ENCODE results near the gene AGT.
"Not testable (repeated sequence)": the region's sequence is repeated elsewhere in the genome, so short reads cannot be mapped to it uniquely, and the experiment has no call there.

Gene AGT

DNA sequence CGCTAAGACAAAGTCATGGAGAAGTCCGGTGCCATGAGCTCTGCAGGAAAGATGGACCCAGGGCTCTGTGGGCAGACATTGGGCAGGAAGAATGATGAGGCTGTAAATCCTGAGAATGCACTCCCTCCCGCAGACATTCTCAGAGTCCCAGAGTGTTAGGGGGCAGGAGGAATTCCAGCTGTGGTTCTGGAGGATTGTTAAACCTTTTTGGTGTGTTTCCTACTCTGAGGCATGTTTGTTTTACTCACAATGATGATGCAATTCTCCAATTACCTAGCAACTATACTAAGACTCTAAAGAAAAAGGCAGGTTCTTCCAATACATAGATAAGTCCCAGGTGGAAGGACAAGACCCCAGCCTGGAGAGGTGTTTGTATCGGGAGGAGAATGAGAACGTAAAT lies 30.5 kb upstream of the AGT start:
- DNase-seq (ENCODE audit: low spot score) = no peak

DNA sequence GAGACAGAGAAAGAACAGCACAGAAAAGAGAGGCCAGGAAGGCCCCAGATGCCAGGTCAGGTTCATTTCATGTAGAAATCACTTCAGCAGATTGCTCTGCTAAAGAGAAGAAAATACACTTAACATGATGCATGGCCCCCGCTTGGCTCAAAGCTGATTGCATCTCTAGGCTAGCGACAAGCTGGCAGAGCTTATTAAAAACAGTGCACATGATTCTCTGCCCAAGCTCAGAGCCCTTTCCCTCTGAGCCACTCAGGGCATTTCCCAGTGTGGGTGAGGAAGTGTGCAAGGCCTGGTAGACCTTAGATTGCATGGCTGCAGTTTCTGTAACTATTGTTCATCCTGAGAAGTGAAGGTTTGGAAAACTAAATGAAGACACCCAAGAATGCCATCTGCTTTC lies 30.0 kb upstream of the AGT start:
- DNase-seq (ENCODE audit: low spot score) = peak; percentile 55

DNA sequence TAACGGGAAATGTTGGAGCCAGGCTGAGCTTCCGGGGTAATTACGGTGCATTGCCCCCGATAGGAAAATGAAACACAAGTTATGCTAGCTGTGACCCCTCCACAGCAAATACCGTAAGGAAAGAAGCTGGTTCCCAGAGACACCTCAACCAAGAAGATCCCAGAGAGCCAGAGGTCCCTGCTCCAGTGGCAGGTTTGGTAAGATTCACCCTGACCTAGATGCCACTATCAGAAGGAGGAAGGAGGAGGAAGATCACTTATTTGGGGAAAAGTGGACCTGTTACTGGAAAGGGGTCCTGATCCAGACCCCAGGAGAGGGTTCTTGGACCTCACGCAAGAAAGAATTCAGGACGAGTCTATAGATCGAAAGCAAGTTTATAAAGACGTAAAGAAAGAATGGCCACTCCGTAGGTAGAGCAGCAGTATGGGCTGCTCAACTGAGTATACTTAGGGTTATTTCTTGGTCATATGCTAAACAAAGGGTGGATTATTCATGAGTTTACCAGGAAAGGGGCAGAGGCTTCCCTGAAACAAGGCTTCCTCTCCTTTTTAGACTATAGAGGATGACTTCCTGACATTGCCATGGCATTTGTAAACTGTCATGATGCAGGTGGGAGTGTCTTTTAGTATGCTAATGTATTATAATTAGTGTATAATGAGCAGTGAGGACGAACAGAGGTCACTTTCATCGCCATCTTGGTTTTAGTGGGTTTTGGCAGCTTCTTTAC lies 25.8 kb upstream of the AGT start:
- DNase-seq (ENCODE audit: low spot score) = no peak

DNA sequence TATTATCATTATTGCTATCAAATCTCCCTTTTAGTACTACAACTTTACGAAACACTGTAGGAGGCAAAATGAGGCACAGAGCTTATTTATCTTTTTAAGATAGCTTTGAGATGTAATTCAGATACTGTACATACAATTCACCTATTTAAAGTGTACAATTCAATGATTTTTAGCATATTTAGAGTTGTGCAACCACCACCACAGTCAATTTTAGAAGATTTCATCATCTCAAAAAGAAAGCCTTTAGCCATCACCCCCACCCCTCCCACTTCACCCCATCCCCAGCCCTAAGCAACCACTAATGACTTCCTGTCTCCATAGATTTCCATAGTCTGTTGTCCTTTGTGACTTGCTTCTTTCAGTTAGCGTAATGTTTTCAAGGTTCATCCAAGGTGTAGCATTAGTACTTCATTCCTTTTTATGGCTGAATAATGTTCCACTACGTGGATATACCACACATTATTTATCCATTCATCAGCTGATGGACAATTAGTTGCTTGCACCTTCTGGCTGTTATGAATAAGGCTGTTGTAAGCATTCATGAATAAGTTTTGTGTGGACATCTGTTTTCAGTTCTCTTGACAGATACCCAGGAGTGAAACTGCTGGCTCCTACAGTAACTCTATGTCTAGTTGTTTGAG lies 23.8 kb upstream of the AGT start:
- DNase-seq (ENCODE audit: low spot score) = no peak

DNA sequence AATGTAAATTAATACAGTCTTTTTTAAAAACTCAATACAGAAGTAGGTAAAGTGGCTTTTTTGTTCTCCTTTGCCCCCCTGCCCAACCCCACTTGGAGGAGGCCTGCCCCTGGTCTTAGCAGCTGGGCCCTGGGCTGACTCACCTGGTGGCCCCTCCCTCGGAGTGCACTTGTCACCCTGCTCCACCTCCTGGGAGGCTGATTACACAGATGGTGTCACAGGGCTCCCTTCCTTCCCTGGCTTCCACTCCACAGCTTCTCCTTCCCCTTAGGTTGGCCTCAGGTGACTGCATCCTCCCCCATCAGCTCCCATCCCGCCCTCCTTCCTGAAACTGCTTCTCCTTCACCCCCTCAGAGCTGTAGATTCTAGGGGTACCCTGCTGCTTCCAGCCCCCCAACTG lies 21.5 kb upstream of the AGT start:
- no peak for DNase-seq (ENCODE audit: low spot score)

DNA sequence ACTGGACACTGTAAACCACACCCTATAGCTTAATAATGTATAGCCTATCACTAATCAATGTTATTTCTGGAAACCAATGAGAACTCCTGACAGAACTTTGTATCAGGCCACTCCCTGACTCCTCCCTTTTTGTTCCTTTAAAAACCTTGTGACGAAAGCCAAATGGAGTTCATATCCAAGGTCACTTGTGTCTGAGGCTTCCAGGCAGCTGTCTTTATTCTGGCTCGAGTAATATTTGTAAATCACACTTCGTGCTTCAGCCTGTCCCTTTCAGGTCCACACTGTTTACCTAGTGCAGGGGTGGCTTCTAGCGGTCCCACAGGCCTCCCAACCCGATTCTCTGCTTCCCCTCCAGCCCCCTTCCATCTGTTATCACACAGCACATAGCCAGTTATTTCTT lies 17.1 kb upstream of the AGT start:
- no peak for DNase-seq (ENCODE audit: low spot score)

DNA sequence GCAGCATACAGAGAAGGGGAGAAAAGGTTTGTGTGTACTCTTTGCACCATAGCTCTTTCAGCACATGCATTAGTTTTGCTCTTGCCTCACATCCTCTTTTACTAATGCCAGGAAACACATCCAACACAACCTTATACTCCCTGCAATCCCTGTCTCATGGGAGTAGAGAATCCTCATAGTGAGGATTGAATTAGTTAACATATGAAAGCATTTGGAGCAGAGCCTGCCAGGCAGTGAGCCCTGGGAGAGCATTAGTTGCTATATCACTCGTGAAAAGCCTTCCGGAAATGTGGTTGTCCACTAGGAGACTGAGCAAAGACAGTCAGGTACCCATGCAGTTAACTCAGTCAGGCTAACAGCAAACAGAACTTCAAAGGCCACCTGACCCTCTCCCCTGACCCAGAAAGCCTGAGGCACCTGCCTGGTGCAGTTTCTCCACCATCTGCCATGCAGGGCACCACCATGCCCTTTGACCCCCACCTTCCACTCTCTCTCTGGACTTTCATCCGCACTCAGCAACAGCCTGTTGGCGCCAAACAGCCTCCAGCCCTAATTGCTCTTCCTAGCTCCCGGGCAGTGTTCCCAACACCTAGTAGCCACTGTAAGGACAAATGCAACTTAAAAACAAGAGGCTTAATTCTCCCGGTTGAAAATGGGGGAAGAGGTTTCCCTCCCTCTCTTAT lies 14.9 kb upstream of the AGT start:
- peak; percentile 54 for DNase-seq (ENCODE audit: low spot score)

DNA sequence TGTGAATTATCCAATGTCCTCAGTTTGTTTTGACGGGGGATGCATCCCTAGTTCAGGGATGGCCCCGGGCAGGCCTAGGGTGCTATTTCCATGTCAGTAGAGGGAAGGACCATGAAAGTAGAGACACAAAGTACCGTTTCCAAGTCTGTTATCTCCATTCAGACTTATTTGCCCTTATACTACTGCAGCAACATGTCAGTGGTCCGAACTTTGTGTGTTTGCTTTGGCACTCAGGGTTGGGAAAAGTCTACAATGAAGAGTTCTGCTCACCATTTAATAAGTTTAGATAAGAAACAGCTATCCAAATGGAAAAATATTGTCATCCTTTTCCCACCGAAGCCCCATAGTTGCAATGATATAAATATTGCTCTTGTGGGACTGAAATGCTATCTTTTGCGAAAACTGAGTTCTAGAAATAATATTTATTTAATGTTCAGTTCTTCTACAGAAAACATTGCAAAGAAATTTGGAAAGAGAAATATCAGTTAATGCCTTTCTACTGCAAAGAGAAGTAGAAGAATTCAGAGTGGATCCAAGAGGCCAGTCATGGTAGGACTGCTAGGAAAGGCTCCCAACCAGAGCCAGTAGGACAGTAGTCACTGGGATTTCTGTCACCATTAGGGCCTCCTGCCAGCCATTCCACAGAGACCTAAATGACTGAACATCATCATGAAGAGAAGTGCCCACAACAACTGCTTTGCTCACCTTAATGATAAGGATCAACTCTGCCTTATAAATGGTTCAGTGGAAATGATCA lies 11.5 kb upstream of the AGT start:
- DNase-seq (ENCODE audit: low spot score) = no peak

DNA sequence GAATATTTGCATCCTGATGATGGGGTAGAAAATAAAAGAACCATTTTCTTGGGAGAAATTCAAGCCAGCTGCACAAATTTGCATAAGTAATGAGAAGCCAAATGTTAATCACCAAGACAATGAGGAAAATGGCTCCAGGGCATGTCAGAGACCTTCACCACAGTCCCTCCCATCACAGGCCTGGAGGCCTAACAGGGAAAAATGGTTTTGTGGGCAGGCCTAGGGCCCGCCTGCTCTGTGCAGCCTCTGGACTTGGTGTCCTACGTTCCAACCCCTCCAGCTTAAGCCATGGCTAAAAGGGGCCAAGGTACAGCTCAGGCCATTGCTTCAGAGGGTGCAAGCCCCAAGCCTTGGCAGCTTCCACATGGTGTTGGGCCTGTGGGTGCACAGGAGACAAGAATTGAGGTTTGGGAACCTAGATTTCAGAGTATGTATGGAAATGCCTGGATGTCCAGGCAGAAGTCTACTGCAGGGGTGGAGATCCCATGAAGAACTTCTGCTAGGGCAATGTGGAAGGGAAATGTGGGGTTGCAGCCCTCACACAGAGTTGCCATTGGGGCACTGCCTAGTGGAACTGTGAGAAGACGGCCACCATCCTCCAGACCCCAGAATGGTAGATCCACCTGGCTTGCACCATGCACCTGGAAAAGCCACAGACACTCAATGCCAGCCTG lies 8.1 kb upstream of the AGT start:
- not testable (repeated sequence) for DNase-seq (ENCODE audit: low spot score)

DNA sequence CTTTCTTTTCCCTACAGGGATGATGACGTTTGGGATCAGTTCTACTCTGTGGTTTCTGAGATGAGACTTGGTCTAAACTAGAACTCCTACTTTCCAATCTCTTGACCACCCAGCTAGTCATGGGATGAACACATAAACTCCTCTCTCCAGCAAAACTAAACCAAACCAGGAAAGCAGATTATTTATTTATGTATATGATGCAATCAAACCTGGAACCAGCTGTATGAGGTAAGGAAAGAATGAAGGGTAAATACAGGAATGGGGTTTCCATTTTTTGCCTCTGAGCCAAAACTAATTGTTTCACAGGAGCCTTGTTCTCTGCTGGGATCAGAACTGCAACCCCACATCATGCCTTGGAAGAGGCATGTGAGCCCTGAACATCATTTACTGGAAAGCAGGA lies 3.3 kb upstream of the AGT start:
- DNase-seq (ENCODE audit: low spot score) = no peak

DNA sequence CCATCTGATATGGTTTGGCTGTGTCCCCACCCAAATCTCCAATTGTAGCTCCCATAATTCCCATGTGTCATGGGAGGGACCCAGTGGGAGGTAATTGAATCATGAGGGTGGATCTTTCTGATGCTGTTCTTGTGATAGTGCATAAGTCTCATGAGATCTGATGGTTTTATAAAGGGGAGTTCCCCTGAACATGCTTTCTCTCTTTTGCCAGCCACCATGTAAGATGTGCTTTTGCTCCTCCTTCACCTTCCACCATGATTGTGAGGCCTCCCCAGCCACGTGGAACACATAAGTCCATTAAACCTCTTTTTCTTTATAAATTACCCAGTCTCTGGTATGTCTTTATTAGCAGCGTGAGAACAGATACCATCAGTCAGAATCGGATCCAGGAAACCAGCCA lies 2.5 kb upstream of the AGT start:
- not testable (repeated sequence) for DNase-seq (ENCODE audit: low spot score)

DNA sequence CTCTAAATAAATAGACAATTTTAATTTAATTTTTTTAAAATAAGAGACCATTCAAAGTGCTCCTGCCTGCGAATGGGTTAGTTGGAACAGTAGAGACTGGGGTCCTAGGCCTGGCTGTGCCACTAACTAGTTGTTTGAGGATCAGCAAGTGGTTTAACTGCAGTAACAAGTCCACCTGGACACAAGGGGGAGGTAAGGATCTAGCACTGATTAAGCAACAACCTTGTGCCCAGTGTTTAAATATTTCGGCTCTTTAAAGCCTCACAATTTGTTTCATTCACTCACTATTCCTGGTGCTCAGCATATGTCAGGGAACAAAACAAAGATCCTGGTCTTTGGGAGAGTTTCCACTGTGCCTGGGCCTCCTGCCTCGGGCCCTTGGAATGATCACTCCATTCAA lies 1.6 kb upstream of the AGT start:
- DNase-seq (ENCODE audit: low spot score) = no peak

DNA sequence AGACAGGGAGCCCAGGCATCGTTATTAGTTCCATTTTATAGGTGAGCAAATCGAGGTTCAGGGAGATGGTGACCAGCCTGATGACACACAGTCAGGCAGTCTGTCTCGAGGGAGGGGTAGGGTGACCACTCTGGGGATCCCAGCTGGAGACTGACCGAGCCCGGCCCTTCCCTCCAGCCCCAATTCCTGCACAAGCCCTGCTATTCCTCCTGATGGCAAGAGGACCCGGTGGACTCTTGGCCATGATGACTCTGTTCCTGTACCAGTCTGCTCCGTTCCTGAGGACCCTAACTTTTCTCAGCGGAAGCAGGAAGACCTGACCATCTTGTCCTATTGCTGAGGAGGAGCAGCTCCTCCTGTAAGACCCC lies 391 bp downstream of the AGT start:
- no peak for DNase-seq (ENCODE audit: low spot score)

DNA sequence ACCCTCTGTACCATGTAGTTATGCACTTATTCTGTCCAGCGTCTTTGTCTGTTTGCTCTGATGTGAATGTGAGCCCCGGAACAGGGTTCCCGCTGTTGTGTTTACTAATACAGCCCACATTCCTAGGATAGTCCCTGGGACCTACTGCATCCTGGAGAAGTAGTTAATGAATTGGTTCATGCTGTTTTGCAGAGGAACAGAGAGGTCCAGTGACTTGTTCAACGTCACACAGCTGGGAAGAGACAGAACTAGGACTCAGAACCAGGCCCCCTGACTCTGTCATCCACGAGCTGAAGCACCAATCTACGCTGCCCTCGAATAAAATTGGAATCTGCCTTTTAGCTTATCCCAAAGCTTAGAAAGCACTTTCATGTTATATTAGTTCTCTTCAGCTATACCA lies 784 bp downstream of the AGT start:
- DNase-seq (ENCODE audit: low spot score) = no peak

DNA sequence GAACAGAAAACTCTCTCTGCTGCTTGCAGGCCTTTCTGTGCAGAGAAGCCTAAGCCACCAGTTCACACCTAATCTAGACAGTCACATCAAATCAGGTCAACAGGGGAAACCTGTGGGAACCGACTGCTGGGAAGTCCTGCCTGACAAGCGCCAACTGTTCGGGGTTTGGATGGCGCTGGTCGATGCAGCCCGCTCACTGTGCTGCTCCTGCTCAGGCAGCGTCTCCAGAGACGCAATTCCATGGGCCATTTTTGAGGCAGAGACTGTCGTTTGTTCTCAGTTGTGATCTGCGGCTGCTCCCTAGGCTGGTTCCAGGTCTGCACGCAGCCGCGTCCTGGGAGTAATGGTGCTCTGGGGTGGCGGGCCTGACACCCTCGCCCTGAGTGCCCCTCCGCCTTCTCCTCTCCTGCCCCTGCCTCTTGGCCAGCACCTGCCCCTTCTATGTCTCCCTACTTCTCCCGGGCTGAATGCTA lies 1.4 kb downstream of the AGT start:
- DNase-seq (ENCODE audit: low spot score) = peak; percentile 89

DNA sequence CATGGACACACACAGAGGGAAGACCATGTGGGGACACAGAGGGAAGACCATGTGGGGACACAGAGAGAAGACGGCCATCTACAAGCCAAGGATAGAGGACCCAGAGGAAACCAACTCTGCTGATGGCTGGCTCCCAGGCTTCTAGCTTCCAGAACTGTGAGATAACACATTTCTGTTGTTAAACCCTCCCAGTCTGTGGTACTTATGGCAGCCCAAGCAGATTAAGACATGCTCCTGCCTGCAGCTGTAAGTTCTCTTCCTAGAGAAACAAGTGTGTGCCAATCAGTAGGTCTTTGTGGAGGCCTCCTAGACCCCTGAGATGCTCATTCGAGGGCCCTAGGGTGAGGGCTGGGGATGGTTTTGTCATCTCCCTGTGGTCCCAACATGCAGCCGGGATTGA lies 2.7 kb downstream of the AGT start:
- DNase-seq (ENCODE audit: low spot score) = no peak

DNA sequence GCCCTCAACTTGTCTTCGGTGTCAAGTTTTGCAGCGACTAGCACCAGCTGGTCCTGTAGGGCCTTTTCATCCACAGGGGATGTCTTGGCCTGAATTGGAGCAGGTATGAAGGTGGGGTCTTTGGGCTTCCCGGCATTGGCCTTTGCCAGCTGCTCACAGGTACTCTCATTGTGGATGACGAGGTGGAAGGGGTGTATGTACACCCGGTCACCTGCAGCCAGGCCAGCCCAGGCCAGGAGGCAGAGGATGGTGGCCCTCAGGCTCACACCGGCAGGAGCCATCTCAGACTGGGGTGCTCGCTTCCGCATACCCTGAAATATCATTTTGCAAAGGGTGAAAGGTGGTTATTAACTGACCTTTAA lies 3.4 kb downstream of the AGT start:
- DNase-seq (ENCODE audit: low spot score) = no peak

DNA sequence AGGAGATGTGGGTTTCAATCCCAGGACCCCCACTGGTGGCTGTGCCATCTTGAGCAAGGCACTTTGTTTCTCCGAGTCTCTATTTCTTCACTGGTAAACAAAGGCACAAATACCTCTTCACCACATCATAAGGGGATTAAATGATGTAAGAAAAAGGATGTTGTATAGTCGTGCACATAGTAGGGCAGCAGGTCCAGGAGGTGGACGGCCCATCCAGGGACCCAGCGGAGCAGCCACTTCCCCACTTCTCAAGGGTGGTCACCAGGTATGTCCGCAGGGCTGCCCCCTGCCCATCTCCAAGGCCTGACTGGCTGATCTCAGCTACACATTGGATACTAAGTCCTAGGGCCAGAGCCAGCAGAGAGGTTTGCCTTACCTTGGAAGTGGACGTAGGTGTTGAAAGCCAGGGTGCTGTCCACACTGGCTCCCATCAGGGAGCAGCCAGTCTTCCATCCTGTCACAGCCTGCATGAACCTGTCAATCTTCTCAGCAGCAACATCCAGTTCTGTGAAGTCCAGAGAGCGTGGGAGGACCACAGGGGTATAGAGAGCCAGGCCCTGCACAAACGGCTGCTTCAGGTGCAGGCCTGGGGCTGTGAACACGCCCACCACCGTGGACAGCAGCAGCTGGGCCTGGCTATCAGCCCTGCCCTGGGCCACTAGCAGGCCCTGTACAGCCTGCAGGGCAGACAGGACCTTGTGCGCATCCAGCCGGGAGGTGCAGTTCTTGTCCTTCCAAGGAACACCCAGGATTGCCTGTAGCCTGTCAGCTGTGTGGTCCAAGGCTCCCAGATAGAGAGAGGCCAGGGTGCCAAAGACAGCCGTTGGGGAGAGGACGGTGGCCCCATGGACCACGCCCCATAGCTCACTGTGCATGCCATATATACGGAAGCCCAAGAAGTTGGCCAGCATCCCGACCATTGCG lies 4.0 kb downstream of the AGT start:
- no peak for DNase-seq (ENCODE audit: low spot score)

DNA sequence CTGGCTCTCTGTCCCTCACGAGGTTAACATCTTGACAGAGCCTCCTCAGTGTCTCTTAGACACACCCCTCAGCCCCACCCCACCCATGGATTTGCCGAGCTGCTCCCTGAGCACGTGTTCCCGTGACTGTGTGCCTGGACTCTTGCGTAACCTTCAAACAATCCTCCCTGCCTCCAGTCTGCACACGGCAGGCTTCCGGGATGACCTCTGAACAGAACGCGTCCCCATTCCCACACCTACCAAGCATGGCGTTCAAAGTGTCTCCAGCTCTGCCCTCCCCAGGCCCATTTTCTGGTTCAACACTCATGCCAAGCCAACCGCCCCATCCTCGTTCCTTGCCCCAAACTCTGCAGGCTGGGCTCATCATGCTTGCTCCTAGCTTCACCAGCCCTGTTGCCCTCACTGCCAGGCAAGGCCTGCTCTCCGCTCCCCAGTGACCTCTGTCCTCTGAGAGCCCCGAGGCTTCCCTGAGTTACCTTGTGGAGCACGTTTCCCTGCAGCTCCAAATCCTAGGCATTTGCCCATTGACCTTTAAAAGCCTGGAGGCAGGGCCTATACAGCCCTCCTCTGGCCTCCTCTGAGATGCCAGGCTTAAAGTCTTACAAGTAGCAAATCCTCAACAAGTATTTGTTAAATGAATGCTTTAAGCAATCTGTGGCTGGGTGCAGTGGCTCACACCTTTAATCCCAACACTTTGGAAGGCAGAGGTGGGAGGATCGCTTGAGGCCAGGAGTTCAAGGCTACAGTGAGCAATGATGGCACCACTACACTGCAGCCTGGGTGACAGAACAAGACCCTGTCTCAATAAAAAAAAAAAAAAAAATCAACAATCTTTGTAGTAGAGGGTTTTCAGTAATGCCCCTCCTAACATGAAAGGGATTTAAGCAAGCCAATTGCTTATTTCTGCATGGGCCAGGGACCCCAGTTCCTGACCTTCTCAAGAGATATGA lies 5.0 kb downstream of the AGT start:
- DNase-seq (ENCODE audit: low spot score) = no peak

All from cerebellar cortex (tissue), 1 donor.